Measurements from ENCODE around the gene FYCO1. TPM values are rescaled to one million over a fixed set of nuclear protein-coding genes. Genes with fewer than 3 reads are reported as not detected.

FYCO1 gene
- total and polyA plus RNA-seq, 10 of the 15 experiments (the other 5 are each of a cell fraction or from before 2014, with no cell fraction given), result 1.5 to 8.4 (median 6.5) TPM

DNA sequence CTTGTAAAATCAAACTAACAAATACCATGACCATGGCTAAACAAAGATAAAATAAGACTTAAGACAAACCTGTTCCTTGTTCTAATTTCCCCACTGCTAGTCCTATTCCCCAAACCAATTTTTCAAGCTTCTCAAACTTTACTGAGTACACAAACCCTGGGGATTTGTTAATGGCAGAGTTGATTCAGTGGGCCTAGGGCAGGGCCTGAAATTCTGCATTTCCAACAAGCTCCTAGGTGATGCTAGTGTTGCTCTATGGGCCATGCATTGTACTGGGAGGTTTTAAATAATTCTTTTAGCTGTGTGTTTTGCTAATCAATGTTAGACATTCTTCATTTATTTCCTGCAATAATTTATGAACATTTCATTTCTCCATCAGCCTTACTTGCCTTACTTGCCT, 122.6 kb downstream of the FYCO1 start:
- in situ Hi-C loops (cut with MboI) (no loop called here), intact Hi-C loops (cut with micrococcal nuclease; ENCODE audit: unreplicated experiment) (no loop called here)
- no TSS peak for BruUV-seq (replicated peaks)
- Histone ChIP-seq H3K27me3 (replicated peaks in 1 of 2; ENCODE audit: control insufficient read depth in 2 of 2, insufficient read depth in 2 of 2, low read length in 1 of 2) (no peaks in the 10 kb centered on the region; a peak in 1 of 4 replicates), H3K4me1 (ENCODE audit: control insufficient read depth, insufficient read depth, low read length) (peaks cover 29% of the 10 kb centered on the region), H3K9ac (ENCODE audit: control insufficient read depth, insufficient read depth, low read length) (no peak overlapping the region), H3K27ac (ENCODE audit: control insufficient read depth, insufficient read depth) (peak overlapping the region; percentile 10; the same call in 1 of the 2 replicates), H3K36me3 (ENCODE audit: control insufficient read depth in 2 of 2, insufficient read depth in 2 of 2, low read length in 1 of 2) (no peaks in the 10 kb centered on the region), H3K4me3 (no peak overlapping the region), H4K20me1 (ENCODE audit: control insufficient read depth, insufficient read depth) (no peaks in the 10 kb centered on the region), H3K4me2 (ENCODE audit: control insufficient read depth, insufficient read depth) (no peak overlapping the region), H3K9me3 (replicated peaks; ENCODE audit: control insufficient read depth, insufficient read depth, low read length) (peaks cover 1% of the 10 kb centered on the region; the same call in 1 of the 3 replicates), H2AFZ (ENCODE audit: control insufficient read depth, low read depth, low read length) (no peak overlapping the region), H3K79me2 (ENCODE audit: control insufficient read depth, insufficient read depth, low read length) (no peaks in the 10 kb centered on the region)
- ChIA-PET SMC1A (ENCODE audit: uncharacterized antibody, unreplicated experiment) (interaction anchor here (0.7 to 11.4 kb wide), 8 partner anchors 10 to 845 kb away, joined by 3 to 199 read pairs (median 8); partner anchors contain the start of genes CCR9 and LZTFL1), POLR2A (interaction anchor here (0.8 to 5.7 kb wide), 5 partner anchors 8 to 41 kb away, joined by 3 to 32 read pairs (median 4); no protein-coding TSS in a partner anchor), CTCF (interaction anchor here (1.2 kb wide), 1 partner anchor 14 kb away, joined by 5 read pairs; no protein-coding TSS in a partner anchor), RAD21 (ENCODE audit: unreplicated experiment) (interaction anchor here (1.0 to 6.9 kb wide), 7 partner anchors 8 to 111 kb away, joined by 3 to 58 read pairs (median 4); no protein-coding TSS in a partner anchor)
- peak; percentile 23 for FAIRE-seq
- DNase-seq (ENCODE audit: low read depth, low spot score), result no peak
- no peak for ATAC-seq
- TF ChIP-seq, protein P1, sequence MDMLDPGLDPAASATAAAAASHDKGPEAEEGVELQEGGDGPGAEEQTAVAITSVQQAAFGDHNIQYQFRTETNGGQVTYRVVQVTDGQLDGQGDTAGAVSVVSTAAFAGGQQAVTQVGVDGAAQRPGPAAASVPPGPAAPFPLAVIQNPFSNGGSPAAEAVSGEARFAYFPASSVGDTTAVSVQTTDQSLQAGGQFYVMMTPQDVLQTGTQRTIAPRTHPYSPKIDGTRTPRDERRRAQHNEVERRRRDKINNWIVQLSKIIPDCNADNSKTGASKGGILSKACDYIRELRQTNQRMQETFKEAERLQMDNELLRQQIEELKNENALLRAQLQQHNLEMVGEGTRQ (IDR thresholded peaks at IDR 0.05; ENCODE audit: borderline replicate concordance, low read depth, low read length), result no peak
- TF ChIP-seq MEF2A (IDR thresholded peaks at IDR 0.05; ENCODE audit: insufficient read depth, low read depth, low read length) (no peak), BCL11A (IDR thresholded peaks at IDR 0.05; ENCODE audit: low read depth, low read length) (no peak), ZNF24 (IDR thresholded peaks at IDR 0.05) (no peak), KLF5 (IDR thresholded peaks at IDR 0.05; ENCODE audit: partially characterized antibody) (no peak), NR2F1 (conservative IDR thresholded peaks at IDR 0.05) (no peak), ZSCAN29 (IDR thresholded peaks at IDR 0.05) (no peak), CHD4 (IDR thresholded peaks at IDR 0.05) (no peak), ASH2L (IDR thresholded peaks at IDR 0.05; ENCODE audit: borderline replicate concordance, low read depth) (no peak), SUPT20H (IDR thresholded peaks at IDR 0.05; ENCODE audit: borderline replicate concordance, control insufficient read depth, low read depth, low read length) (no peak), STAT1 (conservative IDR thresholded peaks at IDR 0.05) (no peak)
- TF ChIP-seq, protein P2, sequence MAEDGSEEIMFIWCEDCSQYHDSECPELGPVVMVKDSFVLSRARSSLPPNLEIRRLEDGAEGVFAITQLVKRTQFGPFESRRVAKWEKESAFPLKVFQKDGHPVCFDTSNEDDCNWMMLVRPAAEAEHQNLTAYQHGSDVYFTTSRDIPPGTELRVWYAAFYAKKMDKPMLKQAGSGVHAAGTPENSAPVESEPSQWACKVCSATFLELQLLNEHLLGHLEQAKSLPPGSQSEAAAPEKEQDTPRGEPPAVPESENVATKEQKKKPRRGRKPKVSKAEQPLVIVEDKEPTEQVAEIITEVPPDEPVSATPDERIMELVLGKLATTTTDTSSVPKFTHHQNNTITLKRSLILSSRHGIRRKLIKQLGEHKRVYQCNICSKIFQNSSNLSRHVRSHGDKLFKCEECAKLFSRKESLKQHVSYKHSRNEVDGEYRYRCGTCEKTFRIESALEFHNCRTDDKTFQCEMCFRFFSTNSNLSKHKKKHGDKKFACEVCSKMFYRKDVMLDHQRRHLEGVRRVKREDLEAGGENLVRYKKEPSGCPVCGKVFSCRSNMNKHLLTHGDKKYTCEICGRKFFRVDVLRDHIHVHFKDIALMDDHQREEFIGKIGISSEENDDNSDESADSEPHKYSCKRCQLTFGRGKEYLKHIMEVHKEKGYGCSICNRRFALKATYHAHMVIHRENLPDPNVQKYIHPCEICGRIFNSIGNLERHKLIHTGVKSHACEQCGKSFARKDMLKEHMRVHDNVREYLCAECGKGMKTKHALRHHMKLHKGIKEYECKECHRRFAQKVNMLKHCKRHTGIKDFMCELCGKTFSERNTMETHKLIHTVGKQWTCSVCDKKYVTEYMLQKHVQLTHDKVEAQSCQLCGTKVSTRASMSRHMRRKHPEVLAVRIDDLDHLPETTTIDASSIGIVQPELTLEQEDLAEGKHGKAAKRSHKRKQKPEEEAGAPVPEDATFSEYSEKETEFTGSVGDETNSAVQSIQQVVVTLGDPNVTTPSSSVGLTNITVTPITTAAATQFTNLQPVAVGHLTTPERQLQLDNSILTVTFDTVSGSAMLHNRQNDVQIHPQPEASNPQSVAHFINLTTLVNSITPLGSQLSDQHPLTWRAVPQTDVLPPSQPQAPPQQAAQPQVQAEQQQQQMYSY (CRISPR knock-in tag; IDR thresholded peaks at IDR 0.05), result no peak
- TF ChIP-seq, protein P3, sequence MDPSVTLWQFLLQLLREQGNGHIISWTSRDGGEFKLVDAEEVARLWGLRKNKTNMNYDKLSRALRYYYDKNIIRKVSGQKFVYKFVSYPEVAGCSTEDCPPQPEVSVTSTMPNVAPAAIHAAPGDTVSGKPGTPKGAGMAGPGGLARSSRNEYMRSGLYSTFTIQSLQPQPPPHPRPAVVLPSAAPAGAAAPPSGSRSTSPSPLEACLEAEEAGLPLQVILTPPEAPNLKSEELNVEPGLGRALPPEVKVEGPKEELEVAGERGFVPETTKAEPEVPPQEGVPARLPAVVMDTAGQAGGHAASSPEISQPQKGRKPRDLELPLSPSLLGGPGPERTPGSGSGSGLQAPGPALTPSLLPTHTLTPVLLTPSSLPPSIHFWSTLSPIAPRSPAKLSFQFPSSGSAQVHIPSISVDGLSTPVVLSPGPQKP (IDR thresholded peaks at IDR 0.05; ENCODE audit: low read depth, low read length), result no peak
- TF ChIP-seq, protein P4, sequence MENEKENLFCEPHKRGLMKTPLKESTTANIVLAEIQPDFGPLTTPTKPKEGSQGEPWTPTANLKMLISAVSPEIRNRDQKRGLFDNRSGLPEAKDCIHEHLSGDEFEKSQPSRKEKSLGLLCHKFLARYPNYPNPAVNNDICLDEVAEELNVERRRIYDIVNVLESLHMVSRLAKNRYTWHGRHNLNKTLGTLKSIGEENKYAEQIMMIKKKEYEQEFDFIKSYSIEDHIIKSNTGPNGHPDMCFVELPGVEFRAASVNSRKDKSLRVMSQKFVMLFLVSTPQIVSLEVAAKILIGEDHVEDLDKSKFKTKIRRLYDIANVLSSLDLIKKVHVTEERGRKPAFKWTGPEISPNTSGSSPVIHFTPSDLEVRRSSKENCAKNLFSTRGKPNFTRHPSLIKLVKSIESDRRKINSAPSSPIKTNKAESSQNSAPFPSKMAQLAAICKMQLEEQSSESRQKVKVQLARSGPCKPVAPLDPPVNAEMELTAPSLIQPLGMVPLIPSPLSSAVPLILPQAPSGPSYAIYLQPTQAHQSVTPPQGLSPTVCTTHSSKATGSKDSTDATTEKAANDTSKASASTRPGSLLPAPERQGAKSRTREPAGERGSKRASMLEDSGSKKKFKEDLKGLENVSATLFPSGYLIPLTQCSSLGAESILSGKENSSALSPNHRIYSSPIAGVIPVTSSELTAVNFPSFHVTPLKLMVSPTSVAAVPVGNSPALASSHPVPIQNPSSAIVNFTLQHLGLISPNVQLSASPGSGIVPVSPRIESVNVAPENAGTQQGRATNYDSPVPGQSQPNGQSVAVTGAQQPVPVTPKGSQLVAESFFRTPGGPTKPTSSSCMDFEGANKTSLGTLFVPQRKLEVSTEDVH (IDR thresholded peaks at IDR 0.05; ENCODE audit: low read depth, partially characterized antibody), result no peak

Measured in GM12878 (cell line).